ENCODE measurements around the gene TANK. TPM values are rescaled to one million over a fixed set of nuclear protein-coding genes. Genes with fewer than 3 reads are reported as not detected.

TANK gene
- total and polyA plus RNA-seq, 2 experiments from 2014 or later: 27.7 to 35.4 TPM

GRCh38 chr2:161123531-161124030 lies 36.6 kb upstream of the TANK start:
- no peak overlapping the region for H3K4me2 ChIP-seq
- H3K4me1 Mint-ChIP-seq: peaks cover 20% of the 10 kb centered on the region
- H3K27me3 ChIP-seq (ENCODE audit: insufficient read depth): no peaks in the 10 kb centered on the region
- H3K27me3 Mint-ChIP-seq (ENCODE audit: insufficient read depth, low read depth, poor library complexity): peaks cover 2% of the 10 kb centered on the region
- no peaks in the 10 kb centered on the region for H3K36me3 Mint-ChIP-seq (ENCODE audit: low read depth)
- no peaks in the 10 kb centered on the region for H3K9me3 Mint-ChIP-seq
- H3K4me1 ChIP-seq (ENCODE audit: insufficient read depth): 0 out of 2 replicates have a peak, but pooled peaks cover 7% of the 10 kb centered on the region
- no peak overlapping the region for H3K4me3 ChIP-seq
- DNase-seq (ENCODE audit: low spot score) (no peak), ATAC-seq (no peak)
- no peak overlapping the region for H3K27ac ChIP-seq (ENCODE audit: low read depth)
- H3K27ac Mint-ChIP-seq: peak overlapping the region; percentile 82
- H3K36me3 ChIP-seq (ENCODE audit: insufficient read depth): no peaks in the 10 kb centered on the region
- no peak overlapping the region for H2AFZ ChIP-seq
- H3K4me3 Mint-ChIP-seq: no peak overlapping the region
- no peaks in the 10 kb centered on the region for H3F3A ChIP-seq (replicated peaks; ENCODE audit: low read depth)
- H4K20me1 ChIP-seq (replicated peaks; ENCODE audit: insufficient read depth): no peaks in the 10 kb centered on the region
- no peak for TF ChIP-seq JUNB (IDR thresholded peaks at IDR 0.05; ENCODE audit: unreplicated experiment)
- TF ChIP-seq EZH2phosphoT487 (IDR thresholded peaks at IDR 0.05; ENCODE audit: unreplicated experiment): no peak
- no peak for TF ChIP-seq REST (IDR thresholded peaks at IDR 0.05; ENCODE audit: unreplicated experiment)
- no peak for TF ChIP-seq CREB1 (CRISPR knock-in tag; IDR thresholded peaks at IDR 0.05; ENCODE audit: low read depth)
- 0 out of 2 replicates have a peak, but pooled peaks cover 4% of the 10 kb centered on the region for H3K9me2 ChIP-seq (ENCODE audit: insufficient read depth)
- H3K79me2 ChIP-seq (replicated peaks; ENCODE audit: insufficient read depth): no peaks in the 10 kb centered on the region

- Histone ChIP-seq H3K27me3 (ENCODE audit: insufficient read depth) (no peaks in the 10 kb centered on the region), H3K79me2 (replicated peaks; ENCODE audit: insufficient read depth) (no peaks in the 10 kb centered on the region), H2AFZ (no peak overlapping the region), H3F3A (replicated peaks; ENCODE audit: low read depth) (no peaks in the 10 kb centered on the region), H4K20me1 (replicated peaks; ENCODE audit: insufficient read depth) (no peaks in the 10 kb centered on the region), H3K4me1 (ENCODE audit: insufficient read depth) (0 out of 2 replicates have a peak, but pooled peaks cover 7% of the 10 kb centered on the region), H3K4me3 (no peak overlapping the region), H3K4me2 (no peak overlapping the region), H3K9me2 (ENCODE audit: insufficient read depth) (0 out of 2 replicates have a peak, but pooled peaks cover 4% of the 10 kb centered on the region), H3K27ac (ENCODE audit: low read depth) (no peak overlapping the region), H3K36me3 (ENCODE audit: insufficient read depth) (no peaks in the 10 kb centered on the region)
- H3K27me3 Mint-ChIP-seq (ENCODE audit: insufficient read depth, low read depth, poor library complexity): peaks cover 2% of the 10 kb centered on the region
- peaks cover 20% of the 10 kb centered on the region for H3K4me1 Mint-ChIP-seq
- ATAC-seq (no peak), DNase-seq (ENCODE audit: low spot score) (no peak)
- no peaks in the 10 kb centered on the region for H3K36me3 Mint-ChIP-seq (ENCODE audit: low read depth)
- H3K9me3 Mint-ChIP-seq: no peaks in the 10 kb centered on the region
- no peak overlapping the region for H3K27ac Mint-ChIP-seq
- H3K4me3 Mint-ChIP-seq: no peak overlapping the region
- TF ChIP-seq POLR2AphosphoS5 (IDR thresholded peaks at IDR 0.05; ENCODE audit: low read depth): no peak
- no peak for TF ChIP-seq NANOG (IDR thresholded peaks at IDR 0.05; ENCODE audit: borderline replicate concordance)
- no peak for TF ChIP-seq EZH2 (IDR thresholded peaks at IDR 0.05; ENCODE audit: low read depth, unreplicated experiment)
- no peak for TF ChIP-seq CTCF (conservative IDR thresholded peaks at IDR 0.05; ENCODE audit: low read depth in 2 of 2)
- TF ChIP-seq ZNF114 (CRISPR knock-in tag; IDR thresholded peaks at IDR 0.05): no peak
- no peak for TF ChIP-seq ZNF462 (CRISPR knock-in tag; IDR thresholded peaks at IDR 0.05)
- TF ChIP-seq ZNF331 (CRISPR knock-in tag; IDR thresholded peaks at IDR 0.05; ENCODE audit: low read depth): no peak
- TF ChIP-seq EZH2phosphoT487 (IDR thresholded peaks at IDR 0.05; ENCODE audit: unreplicated experiment): no peak
Measured at GRCh38 chr2:161124201-161124600, 36.0 kb upstream of the TANK start.
